Stimulated activated CD4-positive, alpha-beta T cell treated with anti-CD3 and anti-CD28 coated beads, Interleukin-1b, Interleukin-23, amount 100 ng/mL, for 48 hours (primary cell): Measurements from ENCODE around the gene MCRIP2.
"Not testable (repeated sequence)": the region's sequence is repeated elsewhere in the genome, so short reads cannot be mapped to it uniquely, and the experiment has no call there.

Experiments used
- DNase-seq: peaks from one replicate; pipeline ENCODE4 v3.0.0-alpha.2; 2020

The MCRIP2 gene

GRCh38 chr16:683396-684070 is 41.9 kb downstream of the MCRIP2 start:
- no peak for DNase-seq

DNA sequence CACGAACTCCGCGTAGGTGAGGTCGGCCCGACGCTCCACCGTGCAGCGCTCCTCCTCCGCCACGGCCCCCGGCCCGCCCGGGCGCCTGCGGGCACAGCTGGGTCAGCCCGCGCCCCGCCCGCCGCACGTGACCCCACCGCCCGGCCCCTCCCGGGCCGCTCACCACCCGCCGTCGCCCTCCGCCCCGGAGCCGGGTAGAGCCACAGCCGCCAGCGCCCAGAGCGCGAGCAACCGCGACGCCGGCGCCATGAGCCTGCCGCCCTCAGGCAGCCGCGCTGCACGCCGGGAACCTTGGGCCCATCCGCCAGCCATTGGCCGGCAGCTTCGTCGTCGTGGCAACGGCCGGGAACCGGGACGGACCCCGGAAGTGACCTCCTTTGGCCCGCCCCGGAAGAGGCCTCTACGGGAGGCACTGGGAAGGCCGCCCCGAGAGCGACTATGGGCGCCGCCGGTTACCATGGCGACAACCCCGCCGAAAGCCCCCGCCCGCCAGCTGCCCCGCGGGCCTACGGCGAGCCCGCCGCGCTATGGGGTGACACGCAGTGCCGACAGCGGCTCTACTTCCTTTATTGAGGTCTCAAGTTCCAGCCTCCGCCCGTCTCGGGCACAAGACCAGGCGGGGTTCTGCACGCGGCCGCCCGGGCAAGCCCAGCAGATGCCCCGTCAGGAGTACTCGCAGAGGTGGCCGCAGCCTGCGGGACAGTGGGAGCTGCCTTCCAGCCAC is 42.6 kb downstream of the MCRIP2 start, which contains the start of gene JMJD8:
TSS of gene JMJD8 (minus strand) at position 264 of the 724 bp plus-strand sequence. CDS start at position 249, 15 bp downstream.
- peak; percentile 97 for DNase-seq

- DNase-seq: no peak
Measured at GRCh38 chr16:684961-685696, 43.5 kb downstream of the MCRIP2 start.

DNA sequence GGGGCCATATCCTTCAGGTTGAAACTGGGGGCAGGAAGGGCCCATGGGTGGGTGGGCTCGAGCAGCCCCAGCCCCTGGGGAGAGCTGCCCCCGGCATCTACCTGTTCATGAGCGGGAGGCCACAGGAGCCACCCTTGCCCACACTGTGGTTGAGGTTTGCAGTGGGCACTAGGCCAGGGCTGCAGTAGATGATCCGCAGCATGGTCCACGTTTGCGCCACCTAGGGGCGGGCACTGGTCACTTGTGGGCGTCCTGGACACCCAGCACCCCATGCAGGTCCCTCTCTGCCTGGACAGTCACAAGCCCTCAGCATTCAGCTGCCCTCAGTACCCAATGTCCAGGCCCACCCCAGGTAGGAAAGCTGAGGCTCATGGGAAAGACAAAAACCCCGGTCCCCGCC is 44.3 kb downstream of the MCRIP2 start:
- no peak for DNase-seq

DNA sequence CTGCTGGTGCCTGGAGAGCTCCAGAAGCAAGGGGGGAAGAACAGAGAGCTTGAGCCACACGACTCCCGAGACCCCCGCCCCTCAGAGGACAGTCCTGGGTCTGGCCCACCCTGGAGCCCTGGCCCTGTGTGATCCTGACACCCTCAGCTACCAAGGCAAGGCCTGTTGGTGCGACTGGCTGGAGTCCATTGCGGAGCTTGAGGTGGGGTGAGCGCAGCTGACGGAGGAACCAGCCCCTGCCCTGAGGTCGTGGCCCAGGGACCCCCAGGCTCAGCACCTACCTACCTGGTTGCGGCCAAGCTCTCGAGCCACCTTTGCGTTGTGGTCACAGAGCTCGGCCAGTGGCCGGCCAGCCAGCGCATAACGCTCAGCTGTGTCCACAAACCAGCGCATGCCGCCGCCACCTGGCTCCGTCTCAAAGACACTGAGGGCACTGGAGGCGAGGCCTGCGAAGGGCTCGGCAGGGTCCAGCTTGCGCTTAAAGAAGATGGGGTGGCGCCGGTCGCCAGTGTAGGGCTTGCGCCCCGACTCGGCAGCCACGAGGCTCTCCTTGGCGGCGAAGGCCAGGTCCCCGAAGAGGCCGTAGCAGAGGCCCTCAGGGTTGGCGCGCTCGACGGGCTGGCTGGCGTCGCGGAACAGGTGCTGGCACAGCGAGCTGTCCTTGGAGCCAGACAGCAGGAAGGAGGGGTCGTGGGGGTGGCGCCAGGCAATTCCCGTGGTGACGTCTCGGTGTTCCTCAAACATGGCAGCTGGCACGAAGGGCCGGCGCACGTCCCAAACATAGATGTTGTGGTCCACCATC is 45.0 kb downstream of the MCRIP2 start:
- DNase-seq: no peak

- DNase-seq: no peak
Measured at GRCh38 chr16:687499-687898, 45.9 kb downstream of the MCRIP2 start.

DNA sequence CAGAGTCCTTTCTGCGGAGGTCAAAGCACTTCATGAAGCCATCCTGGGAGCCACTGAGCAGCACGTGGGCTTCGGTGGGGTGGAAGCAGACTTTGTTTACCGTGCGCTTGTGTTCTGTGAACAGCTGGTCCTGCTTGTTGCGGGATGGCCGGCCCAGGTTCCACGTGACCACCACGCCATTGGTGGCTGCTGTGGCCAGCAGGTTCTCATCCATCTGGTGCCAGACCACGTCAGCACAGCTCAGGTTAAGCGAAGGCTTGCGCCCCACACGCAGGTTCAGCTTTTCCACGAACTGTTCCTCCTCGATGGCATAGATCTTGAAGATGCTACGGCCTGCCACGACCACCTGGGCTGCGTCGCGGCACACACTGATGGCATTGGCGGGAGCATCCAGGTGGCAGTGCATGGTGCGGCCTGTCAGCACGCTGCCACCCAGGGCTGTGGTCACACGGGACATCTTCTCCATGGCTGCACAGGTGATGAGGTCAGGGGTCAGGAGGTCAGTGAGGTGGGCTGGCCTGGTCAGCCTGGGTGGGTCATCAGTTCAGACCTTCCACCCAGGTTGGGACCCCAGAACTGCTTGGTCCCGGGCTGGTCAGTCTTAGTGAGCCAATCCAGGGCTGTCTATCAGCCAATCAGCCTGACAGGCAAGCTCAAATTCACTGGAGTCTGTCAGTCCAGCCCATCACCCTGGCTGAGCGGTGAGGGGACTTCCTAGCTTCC is 47.7 kb downstream of the MCRIP2 start:
- no peak for DNase-seq

DNA sequence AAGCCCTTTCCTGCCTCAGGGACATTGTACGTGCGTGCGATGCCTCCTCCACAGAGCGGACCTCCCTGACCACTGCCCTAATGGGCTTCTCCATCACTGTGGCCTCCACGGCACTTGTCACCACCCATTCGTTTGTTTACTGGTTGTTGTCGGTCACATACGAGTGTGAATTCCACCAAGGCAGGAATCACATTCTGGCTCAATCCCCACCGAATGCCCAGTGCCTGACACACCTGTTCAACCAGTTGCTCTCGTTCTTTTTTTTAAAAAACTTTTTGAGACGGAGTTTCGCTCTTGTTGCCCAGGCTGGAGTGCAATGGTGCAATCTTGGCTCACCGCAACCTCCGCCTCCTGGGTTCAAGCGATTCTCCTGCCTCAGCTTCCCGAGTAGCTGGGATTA is 49.6 kb downstream of the MCRIP2 start:
- DNase-seq: not testable (repeated sequence)

GRCh38 chr16:692356-693108 is 50.9 kb downstream of the MCRIP2 start:
- no peak for DNase-seq

GRCh38 chr16:693364-693763 is 51.7 kb downstream of the MCRIP2 start:
- DNase-seq: no peak

- no peak for DNase-seq
Measured at GRCh38 chr16:693766-694165, 52.1 kb downstream of the MCRIP2 start.

DNA sequence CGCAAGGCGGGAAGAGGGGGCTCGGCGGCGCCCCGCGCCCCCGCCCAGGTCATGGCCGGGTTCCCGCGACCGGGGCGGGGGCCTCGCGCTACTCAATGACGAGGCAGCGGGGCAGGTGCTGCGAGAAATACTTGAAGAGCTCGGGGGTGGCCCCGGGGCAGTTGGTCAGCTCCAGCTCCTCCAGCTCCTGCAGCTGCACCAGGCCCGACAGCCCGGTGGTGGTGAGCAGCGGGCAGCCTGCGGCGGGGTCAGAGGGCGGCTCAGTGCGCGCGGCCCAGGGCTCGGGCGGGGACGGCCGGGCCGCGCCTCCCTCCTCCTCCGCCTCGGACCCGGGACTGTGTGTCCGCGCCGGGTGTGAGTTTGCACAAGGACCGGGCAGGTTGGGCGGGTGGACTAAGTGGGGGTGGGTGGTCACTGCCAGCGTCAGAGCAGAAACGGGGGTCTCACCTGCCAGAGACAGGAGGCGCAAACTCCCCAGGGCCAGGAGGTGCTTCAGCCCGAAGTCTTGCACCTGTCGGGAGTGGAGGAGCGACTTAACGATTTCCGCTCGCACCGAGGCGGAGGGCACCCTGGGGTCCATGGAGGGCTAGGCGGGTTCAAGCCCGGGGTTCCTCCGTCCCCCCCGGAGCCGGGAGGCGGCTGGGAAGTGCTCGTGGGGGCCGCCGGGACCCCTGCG is 52.7 kb downstream of the MCRIP2 start:
- DNase-seq: no peak

DNA sequence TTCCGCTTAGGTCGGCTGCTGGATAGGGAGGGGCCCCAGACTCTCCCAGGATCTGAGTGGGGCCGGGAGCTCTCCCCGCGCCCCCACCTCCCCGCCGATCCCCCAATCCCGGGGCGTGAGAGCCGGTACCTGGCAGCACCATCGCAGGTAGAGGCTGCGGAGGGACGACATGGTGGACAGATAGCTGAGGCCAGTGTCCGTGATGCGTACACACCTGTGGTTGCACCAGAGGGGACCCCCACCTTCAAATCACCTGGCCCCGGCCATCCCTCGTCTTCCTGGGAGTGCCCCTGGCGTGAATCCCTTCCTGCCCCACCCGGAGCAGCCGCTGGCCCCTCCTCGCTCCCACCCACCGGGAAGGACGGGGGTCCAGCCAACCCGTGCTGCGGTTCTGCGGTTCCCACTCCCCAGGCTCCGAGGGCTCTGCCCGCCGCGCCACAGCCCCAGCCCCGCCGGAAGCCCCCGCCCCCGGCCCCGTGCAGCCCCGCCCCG is 53.3 kb downstream of the MCRIP2 start:
- DNase-seq: no peak

- peak; percentile 74 for DNase-seq
Measured at GRCh38 chr16:695355-696089, 53.9 kb downstream of the MCRIP2 start.
